Activated CD4-positive, alpha-beta T cell treated with anti-CD3 and anti-CD28 coated beads for 4 hours (primary cell): ENCODE results near the gene IRF5.

Experiments
- DNase-seq, 2 donors: peaks; one replicate each; pipeline ENCODE4 v3.0.0-alpha.2; 2020

Gene IRF5, protein sequence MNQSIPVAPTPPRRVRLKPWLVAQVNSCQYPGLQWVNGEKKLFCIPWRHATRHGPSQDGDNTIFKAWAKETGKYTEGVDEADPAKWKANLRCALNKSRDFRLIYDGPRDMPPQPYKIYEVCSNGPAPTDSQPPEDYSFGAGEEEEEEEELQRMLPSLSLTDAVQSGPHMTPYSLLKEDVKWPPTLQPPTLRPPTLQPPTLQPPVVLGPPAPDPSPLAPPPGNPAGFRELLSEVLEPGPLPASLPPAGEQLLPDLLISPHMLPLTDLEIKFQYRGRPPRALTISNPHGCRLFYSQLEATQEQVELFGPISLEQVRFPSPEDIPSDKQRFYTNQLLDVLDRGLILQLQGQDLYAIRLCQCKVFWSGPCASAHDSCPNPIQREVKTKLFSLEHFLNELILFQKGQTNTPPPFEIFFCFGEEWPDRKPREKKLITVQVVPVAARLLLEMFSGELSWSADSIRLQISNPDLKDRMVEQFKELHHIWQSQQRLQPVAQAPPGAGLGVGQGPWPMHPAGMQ

DNA sequence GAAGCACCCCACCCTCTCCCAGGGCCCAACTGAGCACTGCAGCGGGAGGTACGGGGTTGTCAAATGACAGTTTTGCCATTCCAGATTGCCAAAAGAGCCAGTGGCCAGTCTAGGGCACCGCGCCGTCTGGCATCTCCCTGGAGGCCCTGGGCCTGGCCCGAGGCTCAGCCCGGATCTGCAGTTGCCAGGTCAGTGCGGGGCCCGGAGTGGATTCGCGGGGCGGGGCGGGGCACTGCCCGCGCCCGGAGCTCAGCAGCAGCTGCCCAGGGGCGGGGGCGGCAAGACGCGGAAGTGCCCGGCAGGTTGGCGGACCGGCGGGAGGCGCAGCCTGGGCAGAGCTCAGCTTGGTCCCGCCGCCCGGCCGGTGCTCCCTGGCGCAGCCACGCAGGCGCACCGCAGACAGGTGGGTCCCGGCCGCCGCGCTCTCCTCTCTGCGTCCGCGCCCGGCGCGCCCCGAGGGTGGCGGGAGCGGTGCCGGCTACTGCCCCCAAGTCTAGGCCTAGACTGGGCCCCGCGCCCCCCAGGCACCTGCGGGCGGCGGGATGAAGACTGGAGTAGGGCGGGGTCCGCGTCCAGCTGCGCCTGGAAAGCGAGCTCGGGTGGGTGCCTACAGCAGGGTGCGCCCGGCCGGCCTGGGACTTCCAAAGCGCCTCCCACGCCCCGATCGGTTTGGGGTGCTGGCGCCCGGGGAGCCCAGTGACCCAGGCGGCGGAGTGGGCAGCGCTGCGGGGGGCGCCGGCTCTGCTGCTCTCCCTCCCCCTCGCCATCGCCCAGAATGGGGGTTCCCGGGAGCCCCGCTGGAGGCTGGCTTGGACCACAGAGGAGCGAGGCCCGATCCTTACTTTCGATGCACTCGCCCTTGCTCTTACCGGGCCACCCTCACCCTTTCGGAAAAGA, at the start of gene IRF5:
Gene IRF5, plus strand, starts transcription at position 281 of the 897 bp plus-strand sequence. CDS start 4,155 bp downstream, outside the sequence.
- DNase-seq, result peak in 1 of 2 donors; percentile 25

DNA sequence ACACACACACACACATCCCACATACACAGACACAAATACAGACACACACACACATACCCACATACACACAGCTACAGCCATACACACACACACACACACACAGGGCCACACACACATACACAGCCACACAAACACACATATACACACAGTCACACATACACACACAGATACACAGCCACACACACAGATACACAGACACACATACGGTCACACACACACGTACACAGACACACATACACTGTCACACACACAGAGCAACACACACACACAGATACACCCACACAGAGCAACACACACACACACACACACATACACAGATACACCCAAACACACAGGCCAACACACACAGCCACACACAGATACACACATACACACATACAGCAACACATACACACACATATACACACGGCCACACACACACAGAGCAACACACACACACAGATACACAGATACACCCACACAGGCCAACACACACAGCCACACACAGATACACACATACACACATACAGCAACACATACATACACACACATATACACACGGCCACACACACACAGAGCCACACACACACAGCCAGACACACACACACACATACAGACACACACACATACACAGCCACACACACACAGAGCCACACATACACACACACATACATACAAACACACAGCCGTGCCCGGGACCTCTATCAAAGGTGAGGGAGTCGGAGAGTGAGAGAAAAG, 49.5 kb upstream of the IRF5 start:
- DNase-seq, result no peak

DNA sequence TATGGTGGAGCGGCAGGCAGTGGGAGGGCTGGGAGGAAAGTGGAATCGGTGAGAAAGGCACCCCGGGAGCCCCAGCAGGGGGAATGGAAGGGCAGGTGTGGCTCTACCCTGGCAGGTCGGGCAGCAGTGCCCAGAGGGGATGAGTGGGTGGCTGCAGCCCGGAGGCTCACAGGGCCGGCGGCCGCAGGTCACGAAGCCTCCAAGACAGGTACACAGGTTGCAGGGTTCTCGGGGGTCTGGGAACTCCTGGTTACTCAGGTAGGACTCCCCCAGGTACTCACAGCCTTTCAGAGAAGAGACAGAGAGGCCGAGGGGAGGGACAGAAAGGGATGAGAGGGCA, 49.0 kb upstream of the IRF5 start:
- no peak for DNase-seq

DNA sequence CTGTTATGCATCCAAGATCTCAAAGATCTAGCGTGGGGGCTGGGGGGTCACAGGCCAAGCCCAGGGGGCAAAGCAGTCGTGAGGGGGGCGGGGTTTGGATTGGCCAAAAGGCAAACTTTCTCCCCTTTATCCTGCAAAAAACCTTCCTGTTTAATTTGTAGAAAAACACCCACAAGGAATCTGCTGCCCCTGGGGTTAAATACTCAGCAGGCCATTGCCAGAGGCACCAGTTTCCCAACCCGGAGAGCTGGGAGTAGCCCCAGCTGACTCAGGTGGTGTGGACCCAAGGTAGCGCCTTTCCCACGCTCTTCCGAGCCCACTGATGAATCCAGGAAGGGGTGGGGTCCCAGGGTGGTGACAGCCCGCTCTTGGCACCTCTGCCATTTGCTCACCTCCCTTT, 48.6 kb upstream of the IRF5 start:
- DNase-seq, result no peak

DNA sequence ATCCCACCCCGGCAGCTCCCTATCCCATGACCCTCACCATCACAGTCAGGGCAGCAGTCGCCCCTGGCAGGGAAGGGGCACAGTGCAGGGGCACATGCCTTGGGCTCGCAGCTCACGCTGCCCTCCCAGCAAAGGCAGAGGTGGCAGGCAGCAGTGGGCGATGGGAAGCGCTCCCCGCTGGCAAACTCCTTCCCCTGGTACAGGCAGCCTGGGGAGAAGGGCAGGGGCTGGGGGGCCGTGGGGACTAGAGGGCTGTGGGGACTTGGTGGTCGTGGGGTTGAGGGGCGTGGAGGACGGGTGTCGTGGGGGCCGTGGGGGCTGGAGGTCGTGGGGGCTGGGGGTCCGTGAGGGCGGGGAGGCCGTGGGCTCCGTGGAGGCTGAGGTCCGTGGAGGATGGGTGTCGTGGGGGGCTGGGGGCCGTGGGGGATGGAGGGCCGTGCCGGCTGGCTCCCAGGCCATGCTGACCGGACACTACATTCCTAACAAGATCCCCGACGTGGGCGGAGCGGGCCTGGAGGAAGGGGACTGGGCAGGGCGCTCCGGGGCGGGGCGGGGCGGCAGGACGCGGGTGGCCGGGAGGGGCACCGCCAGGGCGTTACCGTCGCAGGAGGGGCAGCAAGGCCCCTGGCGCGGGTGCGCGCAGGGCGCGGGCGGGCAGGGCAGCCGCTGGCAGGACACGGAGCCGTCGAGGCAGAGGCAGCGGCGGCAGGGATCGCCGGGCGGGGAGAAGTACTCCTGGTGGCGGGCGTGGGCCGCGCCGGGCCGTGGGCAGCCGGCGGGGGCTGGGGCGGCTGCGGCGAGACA, 47.2 kb upstream of the IRF5 start:
- no peak for DNase-seq

DNA sequence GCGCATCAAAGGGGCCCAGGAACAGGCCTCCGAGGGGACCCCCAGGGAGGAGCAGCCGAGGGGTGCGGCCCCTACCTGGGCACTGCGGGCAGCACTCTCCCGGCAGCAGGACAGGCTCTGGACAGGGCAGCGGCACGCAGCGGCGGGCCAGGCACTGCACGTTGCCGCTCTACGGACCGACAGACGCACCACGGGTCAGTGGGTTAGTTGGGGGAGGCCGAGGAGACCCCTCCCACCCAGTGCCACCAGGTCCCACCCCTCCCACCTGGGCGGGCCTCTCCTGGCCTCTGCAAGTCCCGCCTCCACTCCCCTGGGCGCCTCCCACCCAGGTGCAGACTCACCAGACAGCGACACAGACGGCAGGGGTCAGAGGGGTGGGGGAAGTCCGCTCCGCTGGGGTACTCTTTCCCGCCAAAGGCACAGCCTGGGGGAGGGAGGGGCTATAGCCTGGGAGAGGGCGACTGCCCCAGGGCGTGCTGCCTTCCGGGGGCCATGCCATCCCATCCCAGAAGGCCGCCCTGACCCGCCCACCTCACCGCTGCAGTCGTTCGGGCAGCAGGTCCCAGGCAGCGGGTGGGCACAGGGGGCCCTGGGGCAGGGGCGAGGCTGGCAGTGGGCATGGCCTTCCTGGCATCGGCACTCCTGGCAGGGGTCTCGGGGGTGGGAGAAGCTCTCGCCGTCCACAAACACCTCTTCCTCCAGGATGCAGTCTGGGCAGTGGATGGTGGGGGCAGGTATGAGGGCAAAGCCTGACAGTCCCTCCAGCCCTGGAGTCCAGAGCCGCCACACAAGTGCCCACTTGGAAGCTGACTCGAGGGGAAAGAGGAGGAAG, 46.4 kb upstream of the IRF5 start:
- DNase-seq, result peak in 1 of 2 donors; percentile 28

DNA sequence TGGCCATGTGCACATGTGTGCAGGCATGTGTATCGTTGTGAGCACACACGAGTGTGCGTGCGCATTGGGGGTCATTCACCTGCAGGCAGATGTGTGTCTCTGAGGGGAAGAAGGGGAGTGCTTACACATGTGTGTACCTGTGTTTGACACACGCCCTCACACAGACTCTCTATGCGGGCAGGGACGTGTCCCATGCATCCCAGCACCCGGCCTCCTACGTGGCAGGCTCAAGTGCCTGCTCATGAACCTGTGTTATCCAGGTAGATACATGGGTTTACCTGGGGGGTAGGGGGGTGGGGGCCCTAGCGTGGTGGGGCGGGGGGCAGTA, 45.8 kb upstream of the IRF5 start:
- no peak for DNase-seq

DNA sequence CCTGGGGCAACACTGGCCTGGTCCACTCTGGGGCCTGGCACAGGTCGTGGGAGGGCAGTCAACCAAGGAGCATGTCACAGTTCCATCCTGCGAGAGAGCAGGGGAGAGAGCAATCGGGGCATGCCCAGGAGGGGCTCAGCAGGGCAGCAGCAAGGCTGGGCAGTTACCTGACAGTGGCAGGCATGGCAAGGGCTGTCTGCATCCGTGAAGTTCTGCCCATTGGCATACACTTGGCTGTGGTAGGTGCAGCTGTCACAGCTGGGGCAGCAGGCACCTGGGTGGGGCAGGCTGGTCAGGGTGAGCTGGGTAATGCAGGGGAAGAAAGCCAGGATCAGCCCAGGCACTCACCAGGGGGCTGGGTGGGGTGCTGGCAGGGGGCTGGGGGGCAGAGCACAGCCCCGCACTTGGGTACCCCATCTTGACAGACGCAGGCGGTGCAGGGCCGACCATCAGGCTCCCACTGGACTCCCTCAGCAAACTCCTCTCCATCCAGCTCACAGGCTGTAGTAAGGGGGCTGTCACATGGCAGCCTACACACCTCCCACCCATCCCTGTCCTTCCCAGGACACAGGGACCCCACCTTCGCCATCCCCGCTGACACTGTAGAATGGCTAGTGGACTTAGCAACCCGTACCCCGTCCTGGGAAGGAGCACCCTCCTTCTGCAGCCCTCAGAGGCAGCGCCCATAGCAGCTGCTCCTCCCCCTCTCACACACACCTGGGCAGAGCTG, 45.0 kb upstream of the IRF5 start:
- DNase-seq, result no peak

DNA sequence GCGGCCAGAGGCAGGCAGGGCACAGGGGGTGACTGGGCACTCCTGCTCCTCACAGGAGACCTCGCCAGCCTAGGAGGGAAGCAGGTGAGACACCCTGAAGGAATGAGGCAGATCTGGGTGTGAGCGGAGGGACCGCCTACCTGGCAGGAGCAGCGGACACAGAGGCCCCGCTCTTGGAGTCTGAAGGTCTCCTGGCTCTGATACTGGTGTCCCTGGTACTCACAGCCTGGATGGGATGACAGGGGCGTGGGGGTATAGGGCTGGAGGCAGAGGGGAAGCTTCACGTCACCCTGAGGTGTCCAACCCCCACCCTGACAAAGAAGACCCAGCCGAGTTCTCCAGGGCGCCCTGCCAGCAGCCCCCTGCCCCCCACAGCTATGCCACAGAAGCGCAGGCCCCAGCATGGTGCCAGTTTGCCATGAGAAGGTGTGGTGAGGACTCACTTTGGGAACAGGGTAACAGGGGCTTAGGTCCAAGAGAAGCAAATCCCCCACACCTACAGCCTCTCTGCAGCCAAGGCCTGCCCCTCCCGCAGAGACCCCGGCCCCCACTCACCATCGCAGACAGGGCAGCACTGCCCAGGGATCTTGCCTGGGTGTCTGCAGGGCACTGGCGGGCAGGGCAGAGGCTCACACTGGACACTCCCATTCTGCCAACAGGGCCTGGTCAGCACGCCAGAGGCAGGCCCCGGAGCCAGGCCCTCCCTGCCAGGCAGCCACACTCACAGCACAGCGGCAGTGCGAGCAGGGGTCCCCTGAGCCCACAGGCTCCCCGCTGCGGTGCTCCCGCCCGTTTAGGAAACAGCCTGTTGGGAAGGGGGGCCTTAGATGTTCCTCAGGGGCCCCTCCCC, 44.3 kb upstream of the IRF5 start:
- no peak for DNase-seq

DNA sequence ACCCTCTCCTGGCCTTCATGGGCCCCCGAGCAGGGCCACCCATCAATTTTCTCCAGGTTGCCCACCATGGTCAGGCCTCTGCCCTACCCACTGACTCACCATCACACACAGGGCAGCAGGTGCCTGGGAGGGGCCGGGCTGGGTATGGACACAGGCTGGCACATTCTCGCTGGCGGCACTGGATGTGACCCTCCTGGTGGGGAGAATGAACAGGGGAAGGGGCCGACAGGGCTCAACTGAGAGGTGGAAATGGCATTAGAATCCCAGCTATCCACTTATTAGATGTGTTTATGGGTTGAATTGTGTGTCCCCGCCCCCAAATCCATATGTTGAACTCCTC, 43.7 kb upstream of the IRF5 start:
- DNase-seq, result no peak

DNA sequence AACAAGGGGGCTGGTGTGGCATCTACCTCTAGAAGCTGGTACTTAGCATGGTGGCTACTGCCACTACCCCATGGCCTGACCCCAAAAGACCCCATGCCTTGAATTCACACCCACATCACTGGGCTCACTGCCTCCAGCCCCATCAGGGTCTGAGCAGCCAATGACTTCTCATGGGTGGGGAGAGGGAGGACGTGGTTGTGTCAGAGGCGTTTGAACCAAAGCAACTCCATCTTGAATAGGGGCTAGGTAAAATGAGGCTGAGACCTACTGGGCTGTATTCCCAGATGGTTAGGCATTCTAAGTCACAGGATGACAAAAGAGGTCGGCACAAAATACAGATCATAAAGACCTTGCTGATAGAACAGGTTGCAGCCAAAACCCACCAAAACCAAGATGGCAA, 42.4 kb upstream of the IRF5 start:
- no peak for DNase-seq

DNA sequence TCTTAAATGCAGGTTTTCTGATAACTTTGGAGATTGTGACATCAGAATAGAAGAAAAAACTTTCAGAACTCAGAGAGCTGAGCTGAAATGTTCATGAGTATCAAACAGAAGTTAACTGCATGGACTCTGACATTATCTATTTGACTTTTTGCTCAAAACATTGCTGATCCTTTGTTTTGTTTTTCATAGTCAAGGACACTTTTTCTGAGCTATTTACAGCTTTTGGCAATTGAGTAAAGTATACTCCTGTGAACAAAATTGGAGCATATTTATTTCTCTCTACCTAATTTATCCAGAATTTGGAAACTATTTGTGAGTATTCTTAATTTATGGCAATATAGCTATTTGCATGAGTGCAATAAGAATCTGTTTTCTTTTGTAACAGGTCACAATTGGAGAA, 38.3 kb upstream of the IRF5 start:
- no peak for DNase-seq

DNA sequence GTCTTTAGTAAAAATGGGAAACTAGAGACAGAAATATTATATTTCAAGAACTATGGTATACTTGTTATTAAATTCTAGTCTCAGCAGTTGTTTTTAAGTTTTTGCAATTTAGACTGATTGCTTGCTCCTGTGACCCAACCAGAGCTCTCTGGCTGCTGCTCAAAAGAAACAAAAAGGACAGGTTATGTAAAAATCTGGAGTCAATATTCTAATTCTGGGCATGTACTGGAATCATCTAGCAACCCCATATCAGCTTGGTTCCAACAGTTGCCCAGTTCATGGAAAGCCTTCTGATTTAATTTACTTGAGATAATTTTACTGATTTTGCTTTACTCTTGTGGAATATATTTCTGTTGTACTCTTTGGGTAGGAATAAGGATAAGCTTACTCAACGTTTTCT, 37.5 kb upstream of the IRF5 start:
- DNase-seq, result no peak

DNA sequence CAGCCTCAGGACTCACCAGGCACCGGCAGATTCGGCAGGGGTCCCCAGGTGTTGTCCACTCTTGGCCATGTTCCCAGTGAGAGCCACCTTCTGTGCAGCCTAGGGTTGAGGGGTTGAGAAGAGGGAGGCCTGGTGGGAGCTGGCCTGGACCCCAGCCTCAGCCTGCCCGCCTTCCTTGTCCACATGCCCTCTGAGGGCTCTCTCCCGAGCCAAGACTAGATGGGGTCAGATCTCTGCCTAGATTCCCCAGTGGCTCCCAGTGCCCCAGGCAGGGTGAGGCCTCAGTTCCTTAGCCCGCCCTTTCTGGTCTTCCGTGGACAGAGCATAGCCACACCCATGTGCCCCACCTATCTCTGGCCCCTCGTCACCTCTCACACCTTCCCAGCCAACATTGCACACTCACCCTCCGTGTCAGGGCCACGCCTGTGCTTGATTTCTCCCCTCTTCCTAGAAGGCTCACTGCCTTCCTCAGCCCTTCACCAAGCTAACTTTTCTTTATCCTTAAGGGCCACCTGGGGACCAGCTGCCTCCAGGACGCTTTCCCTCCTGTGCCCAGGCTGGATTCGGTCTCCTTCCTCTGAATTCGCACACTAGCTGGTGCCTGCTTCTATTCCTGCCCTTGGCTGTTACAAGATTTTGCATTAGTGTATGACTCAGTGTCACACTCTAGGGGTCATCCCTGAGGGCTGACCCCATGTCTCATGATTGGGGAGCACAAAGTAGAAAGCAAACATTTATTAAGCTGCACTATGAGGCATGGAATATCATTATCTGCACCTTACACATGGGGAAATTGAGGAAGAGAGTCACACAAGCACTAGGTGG, 34.8 kb upstream of the IRF5 start:
- no peak for DNase-seq

DNA sequence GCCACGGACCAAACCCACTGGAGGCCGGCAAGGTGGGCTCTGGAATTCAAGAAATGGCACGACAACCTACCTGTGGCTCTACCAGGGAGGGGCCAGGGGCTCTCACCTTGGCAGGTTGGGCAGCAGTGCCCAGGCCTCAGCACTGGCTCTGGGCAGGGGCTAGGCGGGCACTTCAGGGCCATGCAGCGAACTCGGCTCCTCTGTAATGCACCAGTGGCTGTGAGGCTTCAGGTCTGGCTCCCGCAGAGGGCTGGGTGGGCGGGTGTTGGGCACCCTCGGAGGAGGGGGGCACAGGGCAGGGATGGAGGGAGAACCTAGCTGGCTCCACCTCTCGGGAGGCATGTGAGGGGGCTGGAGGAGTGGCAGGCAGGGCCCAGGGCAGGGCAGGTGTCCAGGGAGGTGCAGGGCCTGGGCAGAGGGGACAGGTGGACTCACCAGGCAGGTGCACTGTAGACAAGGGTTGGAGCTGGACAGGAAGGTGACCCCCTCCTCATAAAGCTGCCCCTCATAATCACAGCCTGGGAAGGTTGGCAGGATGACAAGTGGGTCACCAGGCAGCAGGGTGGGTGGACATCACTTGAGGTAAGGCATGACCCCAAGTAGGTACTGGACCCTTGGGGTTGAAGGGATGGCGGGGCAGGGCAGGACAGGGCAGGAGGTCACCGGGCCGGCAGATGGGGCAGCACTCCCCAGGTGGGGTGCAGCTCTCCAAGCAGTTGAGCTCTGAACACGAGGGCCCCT, 33.9 kb upstream of the IRF5 start:
- no peak for DNase-seq

DNA sequence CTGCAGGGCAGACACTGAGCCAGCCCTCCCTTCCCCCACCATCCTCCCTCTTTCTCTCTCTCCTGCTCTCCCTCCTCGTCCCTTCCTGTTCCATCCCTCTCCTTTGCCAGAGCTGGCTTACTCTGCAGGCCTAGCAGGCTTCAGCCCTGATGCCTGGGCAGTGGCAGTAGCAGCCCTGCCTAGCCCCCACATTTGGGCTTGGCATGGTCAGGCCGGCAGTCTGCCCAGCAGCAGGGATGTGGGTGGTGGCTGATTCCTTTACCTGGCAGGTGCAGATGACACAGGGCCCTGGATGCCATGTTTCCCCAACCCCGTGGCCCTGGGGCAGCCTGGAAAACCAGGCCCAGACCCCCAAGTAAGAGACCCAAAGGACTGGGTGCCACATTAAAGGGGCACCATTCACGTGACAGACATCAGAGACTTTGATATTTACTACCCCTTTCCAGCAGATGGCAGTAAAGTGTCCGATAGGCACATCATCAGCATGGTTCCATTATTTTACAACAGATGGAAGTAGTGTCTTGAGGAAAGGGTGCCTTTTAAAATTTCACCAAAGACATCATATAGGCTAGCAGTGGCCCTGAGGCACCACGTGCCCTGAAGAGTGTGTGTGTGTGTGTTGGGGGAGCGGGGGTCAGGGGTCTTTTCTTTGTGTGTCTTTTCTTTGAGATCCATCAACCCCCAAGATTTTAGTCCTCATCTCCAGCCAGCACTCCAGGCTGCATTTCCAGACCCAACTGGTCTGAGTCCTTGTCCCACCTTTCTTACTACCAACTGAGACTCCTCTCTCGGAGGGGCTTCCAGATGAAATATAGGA, 33.1 kb upstream of the IRF5 start:
- no peak for DNase-seq

DNA sequence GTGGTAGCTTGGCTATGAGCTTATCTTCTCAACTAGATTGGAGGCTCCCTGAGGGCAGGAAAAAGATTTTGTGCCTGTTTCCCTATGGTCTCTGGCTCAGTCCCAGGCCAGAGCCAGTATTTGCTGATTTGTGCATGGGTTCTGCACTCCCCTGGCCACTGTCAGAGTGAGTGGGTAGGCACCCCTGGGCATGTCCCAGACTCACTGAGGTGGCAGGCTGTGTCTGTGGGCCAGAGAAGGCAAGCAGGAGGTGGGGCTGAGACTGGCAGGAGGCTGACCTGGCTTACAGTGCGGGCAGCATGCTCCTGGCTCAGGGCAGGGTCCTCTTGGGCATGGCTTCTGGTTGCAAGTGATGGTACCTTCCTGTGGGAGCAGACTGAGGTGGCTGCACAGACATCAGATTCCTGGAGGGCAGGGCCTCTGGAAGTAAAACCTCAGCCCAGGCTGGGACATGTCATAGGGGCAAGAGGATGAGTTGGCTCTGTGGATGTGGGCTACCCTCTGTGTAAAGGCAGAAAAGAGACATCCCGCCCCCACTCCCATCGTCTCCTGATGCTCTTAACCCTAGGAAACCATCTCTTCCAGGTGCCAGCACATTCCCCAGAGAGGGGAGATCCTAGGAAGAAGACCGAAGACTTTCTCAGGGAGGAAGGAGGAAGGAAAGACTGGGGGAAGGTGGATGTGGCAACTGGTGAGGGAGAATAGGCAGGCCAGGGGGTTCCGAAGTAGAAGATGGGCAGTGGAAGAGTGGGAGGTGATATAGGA, 31.5 kb upstream of the IRF5 start:
- DNase-seq, result no peak
